Prostate gland (tissue), 2 donors: ENCODE data around the gene ACAT1.

Experiments
- CTCF ChIP-seq, 4 experiments: fragments of 200-600 bp in 2 of 4; fragments of 450-650 bp in 2 of 4; sonication (generic) in 2 of 4; IDR thresholded peaks; 1 replicate in 3 of 4; 2 replicates in 1 of 4; pipeline ENCODE4 v1.5.1; 2016 to 2019; ENCODE audit warnings: antibody characterized with exemption in 4 of 4, mild to moderate bottlenecking in 2 of 4, moderate library complexity in 2 of 4
- POLR2A ChIP-seq: fragments of 450-650 bp; IDR thresholded peaks from one replicate; pipeline ENCODE4 v1.6.1; 2016; ENCODE audit warnings: antibody characterized with exemption, mild to moderate bottlenecking

DNA sequence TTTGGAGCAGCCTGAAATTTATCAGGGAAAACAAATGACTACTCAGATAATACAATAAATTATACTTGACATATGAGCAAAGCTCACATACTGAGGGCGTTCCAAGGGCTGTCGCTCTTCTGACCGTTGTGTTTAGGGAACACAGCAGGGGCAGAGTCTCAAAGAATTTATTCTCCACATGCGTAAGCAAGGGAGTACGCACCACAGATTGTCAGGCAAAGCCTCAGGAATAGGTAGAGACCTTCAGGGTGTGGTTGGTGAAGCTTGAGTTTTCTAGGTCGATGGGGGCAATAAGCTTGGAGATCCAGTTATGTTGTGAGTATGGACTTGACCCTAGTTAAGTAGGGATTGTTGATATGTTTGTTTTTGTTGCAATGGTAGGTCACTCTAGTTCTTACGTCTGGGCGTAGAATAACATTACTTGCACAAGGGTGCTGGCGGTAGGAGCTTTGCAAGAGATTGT, 830 bp downstream of the ACAT1 start:
- no peak for TF ChIP-seq CTCF (IDR thresholded peaks at IDR 0.05)
- TF ChIP-seq POLR2A = no peak
